A673 (cell line): ENCODE results near the gene LTBP4. TPM values are rescaled to one million over a fixed set of nuclear protein-coding genes. Genes with fewer than 3 reads are reported as not detected.
A peak's percentile ranks its signal among the peaks of the same experiment; 100 is the strongest.

Experiments used
- BruUV-seq: library from RNA; stranded (reverse); fragments of 400-500 nt; replicated peaks from 2 replicates; lab custom pipeline; 2021; lab: Mats Ljungman, UMichigan
- CTCF ChIA-PET: fragments of 300-600 bp; sonication (Branson Sonifier 250); formaldehyde crosslinking; loops from one replicate; lab custom pipeline; 2022; ENCODE audit warnings: antibody characterized with exemption; lab: Charles Lee
- POLR2A ChIA-PET: fragments of 300-600 bp; sonication (Branson Sonifier 250); formaldehyde crosslinking; loops from one replicate; lab custom pipeline; 2022; ENCODE audit warnings: antibody characterized with exemption; ENCODE audit not compliant: low non-redundant PET; lab: Charles Lee
- DNase-seq: peaks from one replicate; pipeline ENCODE4 v3.0.0-alpha.2; 2015; ENCODE audit warnings: low spot score
- H3K27ac ChIP-seq: fragments of 200-600 bp; sonication (generic); 2 replicates; pipeline ENCODE4 v1.5.1; 2016; ENCODE audit warnings: mixed run types, low read depth, mild to moderate bottlenecking, mixed read lengths, antibody characterized with exemption, low read length; ENCODE audit not compliant: poor library complexity, severe bottlenecking
- H3K27me3 ChIP-seq: fragments of 200-600 bp; sonication (generic); replicated peaks from 2 replicates; pipeline ENCODE4 v1.6.1; 2017; ENCODE audit warnings: mixed run types, low read depth, mild to moderate bottlenecking, mixed read lengths, antibody characterized with exemption, low read length; ENCODE audit not compliant: insufficient read depth, poor library complexity
- H3K36me3 ChIP-seq: fragments of 200-600 bp; sonication (generic); 2 replicates; pipeline ENCODE4 v1.6.1; 2016; ENCODE audit warnings: mixed run types, mild to moderate bottlenecking, mixed read lengths, antibody characterized with exemption, low read length; ENCODE audit not compliant: insufficient read depth, poor library complexity, severe bottlenecking
- H3K4me1 ChIP-seq: fragments of 200-600 bp; sonication (generic); 2 replicates; pipeline ENCODE4 v1.6.1; 2017; ENCODE audit warnings: mixed run types, mild to moderate bottlenecking, mixed read lengths, antibody characterized with exemption, low read length; ENCODE audit not compliant: insufficient read depth, poor library complexity, severe bottlenecking
- H3K4me3 ChIP-seq: fragments of 200-600 bp; sonication (generic); 2 replicates; pipeline ENCODE4 v1.5.1; 2016; ENCODE audit warnings: low read depth, mixed run types, mild to moderate bottlenecking, mixed read lengths, low read length; ENCODE audit not compliant: poor library complexity, severe bottlenecking
- H3K9me3 ChIP-seq: fragments of 200-600 bp; sonication (generic); 2 replicates; pipeline ENCODE4 v1.6.1; 2016; ENCODE audit warnings: mixed run types, low read depth, mild to moderate bottlenecking, mixed read lengths, antibody characterized with exemption, low read length; ENCODE audit not compliant: poor library complexity, severe bottlenecking
- EZH2 ChIP-seq: fragments of 200-600 bp; sonication (generic); IDR thresholded peaks from 2 replicates; pipeline ENCODE4 v1.6.1; 2017; ENCODE audit warnings: borderline replicate concordance, low read depth, mild to moderate bottlenecking, mixed read lengths, antibody characterized with exemption, low read length; ENCODE audit not compliant: poor library complexity, severe bottlenecking
- intact Hi-C: fragments of 100-400 bp; cut with micrococcal nuclease; formaldehyde crosslinking; loops from one replicate; pipeline ENCODE4 v1.10.0; 2022; ENCODE audit not compliant: unreplicated experiment
- total RNA-seq: library from RNA; stranded (reverse); gene quantifications from 2 replicates; pipeline ENCODE4 v1.2.3, GENCODE V29; 2021
- TF ChIP-seq, protein P1 (sequence below): fragments of 300-800, 200-600 bp; sonication (generic); conservative IDR thresholded peaks from 2 replicates; pipeline ENCODE4 v1.5.1; 2017; ENCODE audit warnings: low read depth, mild to moderate bottlenecking, antibody characterized with exemption, low read length, moderate library complexity, mixed read lengths

The LTBP4 gene
- total RNA-seq, 1 experiment from 2014 or later: 139 TPM

DNA sequence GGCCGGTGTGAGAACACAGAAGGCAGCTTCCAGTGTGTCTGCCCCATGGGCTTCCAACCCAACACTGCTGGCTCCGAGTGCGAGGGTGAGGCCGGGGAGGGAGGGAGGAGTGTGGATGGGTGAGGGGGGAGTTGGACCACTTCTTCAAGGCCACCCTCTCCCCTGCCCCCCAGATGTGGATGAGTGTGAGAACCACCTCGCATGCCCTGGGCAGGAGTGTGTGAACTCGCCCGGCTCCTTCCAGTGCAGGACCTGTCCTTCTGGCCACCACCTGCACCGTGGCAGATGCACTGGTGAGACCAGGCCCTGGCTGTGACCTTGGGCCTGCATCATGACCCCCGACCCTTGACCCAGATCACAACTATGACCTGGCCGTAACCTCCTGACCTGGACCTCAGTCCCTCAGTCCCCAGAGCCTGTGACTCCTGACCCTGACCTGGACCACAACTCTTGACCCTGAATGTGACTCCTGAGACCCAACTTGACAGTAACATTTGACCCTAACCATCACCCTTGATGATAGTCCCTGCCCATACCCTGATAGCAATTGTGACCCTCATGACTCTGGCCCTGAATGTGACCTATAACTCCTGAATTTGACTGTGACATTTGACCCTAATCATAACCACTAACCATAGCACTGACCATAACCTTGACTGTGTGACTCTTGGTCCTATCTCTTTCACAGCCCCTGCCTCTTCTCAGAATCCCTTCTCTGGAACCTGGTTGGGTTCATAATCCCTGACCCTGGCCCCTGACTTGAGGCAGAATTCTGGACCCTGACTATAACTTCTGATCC, 10.9 kb downstream of the LTBP4 start:
- CTCF ChIA-PET: no interaction called here
- TF ChIP-seq, protein P1, sequence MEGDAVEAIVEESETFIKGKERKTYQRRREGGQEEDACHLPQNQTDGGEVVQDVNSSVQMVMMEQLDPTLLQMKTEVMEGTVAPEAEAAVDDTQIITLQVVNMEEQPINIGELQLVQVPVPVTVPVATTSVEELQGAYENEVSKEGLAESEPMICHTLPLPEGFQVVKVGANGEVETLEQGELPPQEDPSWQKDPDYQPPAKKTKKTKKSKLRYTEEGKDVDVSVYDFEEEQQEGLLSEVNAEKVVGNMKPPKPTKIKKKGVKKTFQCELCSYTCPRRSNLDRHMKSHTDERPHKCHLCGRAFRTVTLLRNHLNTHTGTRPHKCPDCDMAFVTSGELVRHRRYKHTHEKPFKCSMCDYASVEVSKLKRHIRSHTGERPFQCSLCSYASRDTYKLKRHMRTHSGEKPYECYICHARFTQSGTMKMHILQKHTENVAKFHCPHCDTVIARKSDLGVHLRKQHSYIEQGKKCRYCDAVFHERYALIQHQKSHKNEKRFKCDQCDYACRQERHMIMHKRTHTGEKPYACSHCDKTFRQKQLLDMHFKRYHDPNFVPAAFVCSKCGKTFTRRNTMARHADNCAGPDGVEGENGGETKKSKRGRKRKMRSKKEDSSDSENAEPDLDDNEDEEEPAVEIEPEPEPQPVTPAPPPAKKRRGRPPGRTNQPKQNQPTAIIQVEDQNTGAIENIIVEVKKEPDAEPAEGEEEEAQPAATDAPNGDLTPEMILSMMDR: no peak
- no peak for TF ChIP-seq EZH2
- Histone ChIP-seq H3K27ac (no peak overlapping the region), H3K9me3 (no peaks in the 10 kb centered on the region), H3K27me3 (no peaks in the 10 kb centered on the region), H3K36me3 (peaks cover 16% of the 10 kb centered on the region), H3K4me3 (no peak overlapping the region), H3K4me1 (peaks cover 30% of the 10 kb centered on the region)
- POLR2A ChIA-PET: no interaction called here
- no TSS peak for BruUV-seq
- intact Hi-C loops: no loop called here
- no peak for DNase-seq

DNA sequence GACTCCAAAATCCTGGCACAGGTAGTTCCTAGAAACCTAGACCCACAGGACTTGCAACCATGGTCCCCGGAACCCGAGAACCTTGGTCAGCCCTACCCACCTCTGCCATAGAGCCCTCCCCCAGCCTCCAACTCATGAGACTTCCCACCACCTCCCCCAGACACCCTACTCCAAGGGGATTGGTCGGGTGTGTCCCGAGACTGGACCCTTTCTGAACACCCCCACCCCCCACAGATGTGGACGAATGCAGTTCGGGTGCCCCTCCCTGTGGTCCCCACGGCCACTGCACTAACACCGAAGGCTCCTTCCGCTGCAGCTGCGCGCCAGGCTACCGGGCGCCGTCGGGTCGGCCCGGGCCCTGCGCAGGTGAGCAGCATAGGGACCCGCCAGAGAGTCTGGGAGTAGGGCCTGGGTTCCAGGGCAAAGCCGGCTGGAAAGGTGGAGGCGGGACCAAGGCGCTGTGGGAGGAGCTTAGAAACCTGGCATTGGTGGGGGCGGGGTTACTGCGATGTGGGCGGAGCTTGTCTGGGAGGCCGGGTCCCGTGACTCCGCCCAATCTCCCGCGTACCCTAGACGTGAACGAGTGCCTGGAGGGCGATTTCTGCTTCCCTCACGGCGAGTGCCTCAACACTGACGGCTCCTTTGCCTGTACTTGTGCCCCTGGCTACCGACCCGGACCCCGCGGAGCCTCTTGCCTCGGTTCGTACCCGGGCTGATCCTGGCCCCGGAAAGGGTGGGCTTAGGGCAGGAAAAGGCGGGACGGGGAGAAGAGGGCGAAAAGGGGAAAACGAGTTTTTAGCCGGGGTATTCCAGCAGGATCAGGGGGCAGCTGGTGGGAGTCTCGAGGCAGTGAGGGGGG, 11.9 kb downstream of the LTBP4 start:
- BruUV-seq: no TSS peak
- no peaks in the 10 kb centered on the region for H3K27me3 ChIP-seq
- peak overlapping the region; percentile 94 for H3K27ac ChIP-seq
- TF ChIP-seq, protein P1: no peak
- no peak for TF ChIP-seq EZH2
- H3K9me3 ChIP-seq: no peaks in the 10 kb centered on the region
- POLR2A ChIA-PET: interaction anchor here (0.7 kb wide), 1 partner anchor 9 kb away, joined by 3 read pairs; no protein-coding TSS in a partner anchor
- peak overlapping the region; percentile 80 for H3K4me3 ChIP-seq
- intact Hi-C loops: no loop called here
- H3K4me1 ChIP-seq: peaks cover 30% of the 10 kb centered on the region
- DNase-seq: peak; percentile 83
- CTCF ChIA-PET: interaction anchor here (0.9 to 3.1 kb wide), 2 partner anchors 10 to 22 kb away, joined by 6 to 15 read pairs; no protein-coding TSS in a partner anchor
- H3K36me3 ChIP-seq: peaks cover 20% of the 10 kb centered on the region

DNA sequence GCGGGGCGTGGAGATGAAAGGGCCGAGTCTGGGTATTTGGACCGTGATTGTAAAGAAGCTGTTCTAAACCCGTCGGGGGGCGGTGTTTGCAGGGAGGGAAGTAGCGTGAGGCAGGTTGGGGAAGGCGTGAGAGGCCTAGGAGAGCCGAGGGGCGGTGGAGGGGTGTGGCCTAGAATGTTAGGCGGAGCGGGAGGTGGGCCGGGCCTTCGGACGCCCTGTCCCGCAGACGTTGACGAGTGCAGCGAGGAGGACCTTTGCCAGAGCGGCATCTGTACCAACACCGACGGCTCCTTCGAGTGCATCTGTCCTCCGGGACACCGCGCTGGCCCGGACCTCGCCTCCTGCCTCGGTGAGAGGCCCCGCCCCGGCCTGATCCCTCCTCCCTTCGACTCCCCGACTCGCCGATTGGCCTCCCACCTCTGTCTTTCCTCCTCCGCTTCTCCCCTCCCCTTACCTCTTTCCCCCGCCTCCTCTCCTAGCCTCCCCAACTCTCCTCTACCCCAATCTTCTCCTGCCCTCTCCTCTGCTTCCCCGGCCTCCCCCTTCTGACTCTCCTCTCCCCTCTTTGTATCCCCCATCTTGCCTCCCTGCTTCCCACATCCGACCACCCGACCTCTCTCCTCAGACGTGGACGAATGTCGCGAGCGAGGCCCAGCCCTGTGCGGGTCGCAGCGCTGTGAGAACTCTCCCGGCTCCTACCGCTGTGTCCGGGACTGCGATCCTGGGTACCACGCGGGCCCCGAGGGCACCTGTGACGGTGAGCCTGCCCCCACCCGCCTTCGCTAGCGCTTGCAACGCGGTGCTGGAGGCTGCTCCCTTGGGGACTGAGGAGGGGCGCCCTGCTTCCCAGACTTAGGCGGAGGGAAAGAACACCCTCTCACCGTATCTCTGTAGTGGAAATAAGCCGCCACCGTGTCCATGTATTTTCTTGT, 12.8 kb downstream of the LTBP4 start:
- Histone ChIP-seq H3K27ac (peak overlapping the region; percentile 94), H3K4me1 (peaks cover 30% of the 10 kb centered on the region), H3K9me3 (no peaks in the 10 kb centered on the region), H3K36me3 (peaks cover 29% of the 10 kb centered on the region), H3K4me3 (peak overlapping the region; percentile 80), H3K27me3 (no peaks in the 10 kb centered on the region)
- POLR2A ChIA-PET: no interaction called here
- intact Hi-C loops: loop anchor here (1.0 kb wide), 1 partner anchor 10 kb away; no protein-coding TSS in a partner anchor
- CTCF ChIA-PET: interaction anchor here (0.9 to 3.1 kb wide), 4 partner anchors 10 to 21 kb away, joined by 6 to 15 read pairs (median 10); no protein-coding TSS in a partner anchor
- DNase-seq: peak; percentile 94
- TF ChIP-seq, protein P1: no peak
- no TSS peak for BruUV-seq
